WTC11 (cell line): ENCODE data around the gene FILIP1L. TPM values are rescaled to one million over a fixed set of nuclear protein-coding genes. Genes with fewer than 3 reads are reported as not detected.

ENCODE experiments used
- ATAC-seq: fragments of 200-7000 bp; cut with Tn5 transposase; 2 replicates; pipeline ENCODE4 v1.10.0; 2021; ENCODE audit warnings: mild to moderate bottlenecking, moderate library complexity
- CTCF ChIA-PET: fragments of 300-600 bp; sonication (Branson Sonifier 250); formaldehyde crosslinking; loops from one replicate; lab custom pipeline; 2021; ENCODE audit warnings: antibody characterized with exemption; lab: Charles Lee
- POLR2A ChIA-PET: fragments of 350-600 bp; sonication (Branson Sonifier 250); formaldehyde crosslinking; loops from one replicate; lab custom pipeline; 2021; ENCODE audit warnings: antibody characterized with exemption; lab: Charles Lee
- DNase-seq: peaks from one replicate; pipeline ENCODE4 v3.0.0; 2021; ENCODE audit warnings: low spot score
- H3K27ac Mint-ChIP-seq: 2 replicates; pipeline ENCODE4 v1.8.0; 2021; ENCODE audit warnings: mixed read lengths
- H3K27me3 Mint-ChIP-seq: 2 replicates; pipeline ENCODE4 v1.8.0; 2021; ENCODE audit warnings: low read depth, mild to moderate bottlenecking, moderate library complexity, mixed read lengths
- H3K36me3 Mint-ChIP-seq: 2 replicates; pipeline ENCODE4 v1.8.0; 2021; ENCODE audit warnings: mixed read lengths
- H3K4me1 Mint-ChIP-seq: 2 replicates; pipeline ENCODE4 v1.8.0; 2022; ENCODE audit warnings: mixed read lengths
- H3K4me3 Mint-ChIP-seq: 2 replicates; pipeline ENCODE4 v1.8.0; 2021; ENCODE audit warnings: mild to moderate bottlenecking, moderate library complexity, mixed read lengths
- H3K9me3 Mint-ChIP-seq: 2 replicates; pipeline ENCODE4 v1.8.0; 2021; ENCODE audit warnings: mixed read lengths
- ATF1 ChIP-seq: sonication (generic); formaldehyde crosslinking; IDR thresholded peaks from 2 replicates; pipeline ENCODE4 v1.8.1; 2023; ENCODE audit warnings: mild to moderate bottlenecking, moderate library complexity, missing genetic modification reagents
- EMX1 ChIP-seq: fragments of 250-450 bp; sonication (Bioruptor Pico); IDR thresholded peaks from 2 replicates; pipeline ENCODE4 v1.8.0; 2021; ENCODE audit warnings: mild to moderate bottlenecking
- FOXJ3 ChIP-seq: sonication (generic); formaldehyde crosslinking; IDR thresholded peaks from 2 replicates; pipeline ENCODE4 v1.9.0; 2021; ENCODE audit warnings: missing genetic modification reagents, mild to moderate bottlenecking, borderline replicate concordance
- JAZF1 ChIP-seq: fragments of 250-450 bp; sonication (Bioruptor Pico); IDR thresholded peaks from 2 replicates; pipeline ENCODE4 v1.9.0; 2021; ENCODE audit warnings: moderate library complexity, mild to moderate bottlenecking, inconsistent platforms
- KAT7 ChIP-seq: sonication (generic); formaldehyde crosslinking; IDR thresholded peaks from 2 replicates; pipeline ENCODE4 v1.8.1; 2023; ENCODE audit warnings: missing genetic modification reagents, mild to moderate bottlenecking, borderline replicate concordance
- NFATC4 ChIP-seq: fragments of 250-450 bp; sonication (Bioruptor Pico); IDR thresholded peaks from 2 replicates; pipeline ENCODE4 v1.9.0; 2021; ENCODE audit warnings: mild to moderate bottlenecking
- NR1H2 ChIP-seq: sonication (generic); formaldehyde crosslinking; IDR thresholded peaks from 2 replicates; pipeline ENCODE4 v1.9.0; 2021; ENCODE audit warnings: mild to moderate bottlenecking, moderate library complexity, missing genetic modification reagents
- RELA ChIP-seq: sonication (generic); formaldehyde crosslinking; IDR thresholded peaks from 2 replicates; pipeline ENCODE4 v1.8.1; 2022; ENCODE audit warnings: missing genetic modification reagents, mild to moderate bottlenecking, borderline replicate concordance
- TP53 ChIP-seq: sonication (generic); formaldehyde crosslinking; IDR thresholded peaks from 2 replicates; pipeline ENCODE4 v1.8.1; 2023; ENCODE audit warnings: mild to moderate bottlenecking, missing genetic modification reagents
- USF1 ChIP-seq: sonication (generic); formaldehyde crosslinking; IDR thresholded peaks from 2 replicates; pipeline ENCODE4 v1.8.0; 2022; ENCODE audit warnings: mild to moderate bottlenecking, missing genetic modification reagents
- ZBTB43 ChIP-seq: sonication (generic); formaldehyde crosslinking; IDR thresholded peaks from 2 replicates; pipeline ENCODE4 v1.8.1; 2023; ENCODE audit warnings: mild to moderate bottlenecking, missing genetic modification reagents
- ZNF138 ChIP-seq: sonication (generic); formaldehyde crosslinking; conservative IDR thresholded peaks from 2 replicates; pipeline ENCODE4 v1.8.1; 2022; ENCODE audit warnings: mild to moderate bottlenecking, moderate library complexity, missing genetic modification reagents
- ZNF317 ChIP-seq: sonication (generic); formaldehyde crosslinking; IDR thresholded peaks from 2 replicates; pipeline ENCODE4 v1.8.1; 2023; ENCODE audit warnings: low read depth, mild to moderate bottlenecking, moderate library complexity, missing genetic modification reagents, borderline replicate concordance
- ZSCAN18 ChIP-seq: fragments of 250-450 bp; sonication (Bioruptor Pico); IDR thresholded peaks from 2 replicates; pipeline ENCODE4 v2.1.2; 2022; ENCODE audit warnings: mild to moderate bottlenecking, moderate library complexity
- total RNA-seq: library from RNA; stranded (reverse); gene quantifications from 3 replicates; pipeline ENCODE4 v1.2.3, GENCODE V29; 2021
- TF ChIP-seq, protein P1 (sequence below): sonication (generic); formaldehyde crosslinking; IDR thresholded peaks from 2 replicates; pipeline ENCODE4 v1.8.1; 2023; ENCODE audit warnings: mild to moderate bottlenecking, moderate library complexity, missing genetic modification reagents
- TF ChIP-seq, protein P2 (sequence below): sonication (generic); formaldehyde crosslinking; conservative IDR thresholded peaks from 2 replicates; pipeline ENCODE4 v1.8.1; 2022; ENCODE audit warnings: mild to moderate bottlenecking, missing genetic modification reagents
- TF ChIP-seq, protein P3 (sequence below): sonication (generic); formaldehyde crosslinking; IDR thresholded peaks from 2 replicates; pipeline ENCODE4 v1.8.1; 2022; ENCODE audit warnings: mild to moderate bottlenecking, moderate library complexity, missing genetic modification reagents
- TF ChIP-seq, protein P4 (sequence below): sonication (generic); formaldehyde crosslinking; IDR thresholded peaks from 2 replicates; pipeline ENCODE4 v1.8.0; 2022; ENCODE audit warnings: mild to moderate bottlenecking, missing genetic modification reagents
- TF ChIP-seq, protein P5 (sequence below): sonication (generic); formaldehyde crosslinking; IDR thresholded peaks from 2 replicates; pipeline ENCODE4 v1.8.1; 2023; ENCODE audit warnings: mild to moderate bottlenecking, missing genetic modification reagents, moderate library complexity

FILIP1L gene
- total RNA-seq, 1 experiment from 2014 or later: 0.17 TPM

- no peak for DNase-seq
- CTCF ChIA-PET: no interaction called here
- ATAC-seq: no peak
- Mint-ChIP-seq H3K9me3 (no peaks in the 10 kb centered on the region), H3K4me1 (peaks cover 52% of the 10 kb centered on the region), H3K4me3 (no peak overlapping the region), H3K36me3 (no peaks in the 10 kb centered on the region), H3K27me3 (no peaks in the 10 kb centered on the region; the same call in 1 of the 2 replicates), H3K27ac (peak overlapping the region; percentile 80)
- POLR2A ChIA-PET: no interaction called here
- TF ChIP-seq, protein P1, sequence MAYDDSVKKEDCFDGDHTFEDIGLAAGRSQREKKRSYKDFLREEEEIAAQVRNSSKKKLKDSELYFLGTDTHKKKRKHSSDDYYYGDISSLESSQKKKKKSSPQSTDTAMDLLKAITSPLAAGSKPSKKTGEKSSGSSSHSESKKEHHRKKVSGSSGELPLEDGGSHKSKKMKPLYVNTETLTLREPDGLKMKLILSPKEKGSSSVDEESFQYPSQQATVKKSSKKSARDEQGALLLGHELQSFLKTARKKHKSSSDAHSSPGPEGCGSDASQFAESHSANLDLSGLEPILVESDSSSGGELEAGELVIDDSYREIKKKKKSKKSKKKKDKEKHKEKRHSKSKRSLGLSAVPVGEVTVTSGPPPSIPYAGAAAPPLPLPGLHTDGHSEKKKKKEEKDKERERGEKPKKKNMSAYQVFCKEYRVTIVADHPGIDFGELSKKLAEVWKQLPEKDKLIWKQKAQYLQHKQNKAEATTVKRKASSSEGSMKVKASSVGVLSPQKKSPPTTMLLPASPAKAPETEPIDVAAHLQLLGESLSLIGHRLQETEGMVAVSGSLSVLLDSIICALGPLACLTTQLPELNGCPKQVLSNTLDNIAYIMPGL (CRISPR knock-in tag): no peak
- TF ChIP-seq, protein P2, sequence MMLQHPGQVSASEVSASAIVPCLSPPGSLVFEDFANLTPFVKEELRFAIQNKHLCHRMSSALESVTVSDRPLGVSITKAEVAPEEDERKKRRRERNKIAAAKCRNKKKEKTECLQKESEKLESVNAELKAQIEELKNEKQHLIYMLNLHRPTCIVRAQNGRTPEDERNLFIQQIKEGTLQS (CRISPR knock-in tag): no peak
- TF ChIP-seq ZBTB43 (CRISPR knock-in tag): no peak
- TF ChIP-seq, protein P3, sequence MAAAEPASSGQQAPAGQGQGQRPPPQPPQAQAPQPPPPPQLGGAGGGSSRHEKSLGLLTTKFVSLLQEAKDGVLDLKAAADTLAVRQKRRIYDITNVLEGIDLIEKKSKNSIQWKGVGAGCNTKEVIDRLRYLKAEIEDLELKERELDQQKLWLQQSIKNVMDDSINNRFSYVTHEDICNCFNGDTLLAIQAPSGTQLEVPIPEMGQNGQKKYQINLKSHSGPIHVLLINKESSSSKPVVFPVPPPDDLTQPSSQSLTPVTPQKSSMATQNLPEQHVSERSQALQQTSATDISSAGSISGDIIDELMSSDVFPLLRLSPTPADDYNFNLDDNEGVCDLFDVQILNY: no peak
- no peak for TF ChIP-seq ZNF138 (CRISPR knock-in tag)
- TF ChIP-seq JAZF1 (CRISPR knock-in tag): no peak
- no peak for TF ChIP-seq RELA (CRISPR knock-in tag)
- no peak for TF ChIP-seq NFATC4 (CRISPR knock-in tag)
- TF ChIP-seq TP53 (CRISPR knock-in tag): no peak
- no peak for TF ChIP-seq ZNF317 (CRISPR knock-in tag)
- TF ChIP-seq ATF1 (CRISPR knock-in tag): no peak
- TF ChIP-seq NR1H2: no peak
- TF ChIP-seq EMX1: no peak
- TF ChIP-seq ZSCAN18 (CRISPR knock-in tag): no peak
- TF ChIP-seq, protein P4, sequence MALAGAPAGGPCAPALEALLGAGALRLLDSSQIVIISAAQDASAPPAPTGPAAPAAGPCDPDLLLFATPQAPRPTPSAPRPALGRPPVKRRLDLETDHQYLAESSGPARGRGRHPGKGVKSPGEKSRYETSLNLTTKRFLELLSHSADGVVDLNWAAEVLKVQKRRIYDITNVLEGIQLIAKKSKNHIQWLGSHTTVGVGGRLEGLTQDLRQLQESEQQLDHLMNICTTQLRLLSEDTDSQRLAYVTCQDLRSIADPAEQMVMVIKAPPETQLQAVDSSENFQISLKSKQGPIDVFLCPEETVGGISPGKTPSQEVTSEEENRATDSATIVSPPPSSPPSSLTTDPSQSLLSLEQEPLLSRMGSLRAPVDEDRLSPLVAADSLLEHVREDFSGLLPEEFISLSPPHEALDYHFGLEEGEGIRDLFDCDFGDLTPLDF (CRISPR knock-in tag): no peak
- no peak for TF ChIP-seq KAT7 (CRISPR knock-in tag)
- no peak for TF ChIP-seq FOXJ3 (CRISPR knock-in tag)
- TF ChIP-seq USF1: no peak
- TF ChIP-seq, protein P5, sequence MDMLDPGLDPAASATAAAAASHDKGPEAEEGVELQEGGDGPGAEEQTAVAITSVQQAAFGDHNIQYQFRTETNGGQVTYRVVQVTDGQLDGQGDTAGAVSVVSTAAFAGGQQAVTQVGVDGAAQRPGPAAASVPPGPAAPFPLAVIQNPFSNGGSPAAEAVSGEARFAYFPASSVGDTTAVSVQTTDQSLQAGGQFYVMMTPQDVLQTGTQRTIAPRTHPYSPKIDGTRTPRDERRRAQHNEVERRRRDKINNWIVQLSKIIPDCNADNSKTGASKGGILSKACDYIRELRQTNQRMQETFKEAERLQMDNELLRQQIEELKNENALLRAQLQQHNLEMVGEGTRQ (CRISPR knock-in tag): no peak
- TF ChIP-seq, all 79 proteins: peak for 0
These were observed 193.0 kb downstream of the FILIP1L start for GRCh38 chr3:99921377-99921695.
